H1 (cell line): ENCODE measurements around the gene MDFI. TPM values are rescaled to one million over a fixed set of nuclear protein-coding genes. Genes with fewer than 3 reads are reported as not detected.

ENCODE experiments used
- CTCF ChIA-PET: fragments of 300-600 bp; sonication (Branson Sonifier 250); formaldehyde crosslinking; loops from one replicate; lab custom pipeline; 2021; ENCODE audit not compliant: partially characterized antibody; lab: Charles Lee
- POLR2A ChIA-PET: fragments of 300-600 bp; sonication (Branson Sonifier 250); formaldehyde crosslinking; loops from one replicate; lab custom pipeline; 2021; ENCODE audit warnings: inconsistent platforms; ENCODE audit not compliant: partially characterized antibody; lab: Charles Lee
- DNase-seq, 2 experiments: peaks; one replicate each; pipeline versions ENCODE4 v3.0.0 to v3.0.0-alpha.2; 2010 to 2022; ENCODE audit warnings: low spot score in 2 of 2, low read depth in 1 of 2, mixed read lengths in 1 of 2
- FAIRE-seq: peaks from 2 replicates; lab custom pipeline; 2011; peaks lifted over from hg19 to GRCh38; lab: Jason Lieb, UNC
- H2AFZ ChIP-seq: 2 replicates; pipeline ENCODE4 v1.8.1; 2012; ENCODE audit warnings: low read length, inconsistent platforms
- H2AK5ac ChIP-seq: 2 replicates; pipeline ENCODE4 v1.6.1; 2013; ENCODE audit warnings: low read depth, low read length
- H2BK120ac ChIP-seq: replicated peaks from 2 replicates; pipeline ENCODE3; 2013; ENCODE audit warnings: low read depth, low read length, inconsistent platforms
- H2BK12ac ChIP-seq: 2 replicates; pipeline ENCODE4 v1.6.1; 2013; ENCODE audit warnings: low read depth, low read length
- H2BK15ac ChIP-seq: 2 replicates; pipeline ENCODE4 v1.6.1; 2013; ENCODE audit warnings: low read length
- H2BK20ac ChIP-seq: 2 replicates; pipeline ENCODE4 v1.6.1; 2013; ENCODE audit warnings: low read length
- H2BK5ac ChIP-seq: 2 replicates; pipeline ENCODE4 v1.6.1; 2013; ENCODE audit warnings: low read depth, low read length
- H3K14ac ChIP-seq: 2 replicates; pipeline ENCODE4 v1.6.1; 2013; ENCODE audit warnings: inconsistent platforms; ENCODE audit not compliant: insufficient read length
- H3K18ac ChIP-seq: 2 replicates; pipeline ENCODE4 v1.6.1; 2013; ENCODE audit warnings: low read length; ENCODE audit errors: extremely low read depth
- H3K23ac ChIP-seq: 2 replicates; pipeline ENCODE4 v1.6.1; 2013; ENCODE audit warnings: inconsistent platforms; ENCODE audit not compliant: insufficient read length
- H3K23me2 ChIP-seq: 2 replicates; pipeline ENCODE4 v1.6.1; 2013; ENCODE audit warnings: low read depth, low read length
- H3K27ac ChIP-seq: 2 replicates; pipeline ENCODE4 v1.6.1; 2011; ENCODE audit warnings: low read depth, low read length, inconsistent platforms
- H3K27me3 ChIP-seq, 4 experiments: replicated peaks in 1 of 4; 1 replicate in 1 of 4; 2 replicates in 3 of 4; pipeline versions ENCODE4 v1.6.1 to v1.8.1; 2011 to 2013; ENCODE audit warnings: low read length in 3 of 4, mild to moderate bottlenecking in 3 of 4, inconsistent platforms in 2 of 4, mixed read lengths in 2 of 4, moderate library complexity in 1 of 4; ENCODE audit not compliant: control insufficient read depth in 3 of 4, insufficient read depth in 3 of 4; ENCODE audit errors: extremely low read depth in 1 of 4
- H3K36me3 ChIP-seq, 4 experiments: 2 replicates each; pipeline versions ENCODE4 v1.6.1 to v1.8.1; 2011 to 2013; ENCODE audit warnings: mild to moderate bottlenecking in 4 of 4, low read length in 3 of 4, moderate library complexity in 2 of 4, control low read depth in 1 of 4, inconsistent platforms in 1 of 4; ENCODE audit not compliant: insufficient read depth in 4 of 4, control insufficient read depth in 2 of 4
- H3K4ac ChIP-seq: replicated peaks from 2 replicates; pipeline ENCODE3; 2013; ENCODE audit warnings: low read length, low read depth, mixed read lengths, inconsistent platforms; ENCODE audit not compliant: insufficient read length
- H3K4me1 ChIP-seq, 4 experiments: replicated peaks in 1 of 4; 1 replicate in 1 of 4; 2 replicates in 3 of 4; pipeline versions ENCODE4 v1.6.1 to v1.8.1; 2011 to 2013; ENCODE audit warnings: low read length in 3 of 4, inconsistent platforms in 2 of 4, mixed read lengths in 1 of 4; ENCODE audit not compliant: insufficient read depth in 4 of 4, control insufficient read depth in 3 of 4
- H3K4me2 ChIP-seq, 2 experiments: 2 replicates each; pipeline versions ENCODE4 v1.6.1 to v1.8.1; 2011 to 2013; ENCODE audit warnings: low read depth in 2 of 2, low read length in 2 of 2, control low read depth in 1 of 2, inconsistent platforms in 1 of 2, mild to moderate bottlenecking in 1 of 2; ENCODE audit not compliant: insufficient read depth in 1 of 2
- H3K4me3 ChIP-seq, 4 experiments: fragments of 200-600, 300-600 bp in 1 of 4; sonication (generic), shearing (Covaris generic), sonication (Bioruptor Twin) in 1 of 4; 2 replicates each; pipeline versions ENCODE4 v1.5.1 to v1.8.1; 2011 to 2016; ENCODE audit warnings: low read length in 4 of 4, low read depth in 3 of 4, control low read depth in 2 of 4, inconsistent platforms in 2 of 4, mild to moderate bottlenecking in 2 of 4, mixed read lengths in 1 of 4, moderate library complexity in 1 of 4; ENCODE audit not compliant: insufficient read depth in 2 of 4; ENCODE audit errors: extremely low read depth in 1 of 4
- H3K56ac ChIP-seq: replicated peaks from 2 replicates; pipeline ENCODE3; 2013; ENCODE audit warnings: low read depth, mild to moderate bottlenecking, mixed read lengths, low read length, inconsistent platforms; ENCODE audit not compliant: insufficient read length
- H3K79me1 ChIP-seq: 2 replicates; pipeline ENCODE4 v1.6.1; 2013; ENCODE audit warnings: low read depth, low read length, control low read depth
- H3K79me2 ChIP-seq, 2 experiments: 2 replicates each; pipeline versions ENCODE4 v1.6.1 to v1.8.1; 2012 to 2013; ENCODE audit warnings: low read length in 2 of 2, mild to moderate bottlenecking in 2 of 2, inconsistent platforms in 1 of 2; ENCODE audit not compliant: insufficient read depth in 2 of 2, control insufficient read depth in 1 of 2
- H3K9ac ChIP-seq, 4 experiments: replicated peaks in 1 of 4; 1 replicate in 1 of 4; 2 replicates in 3 of 4; pipeline versions ENCODE4 v1.6.1 to v1.8.1; 2011 to 2013; ENCODE audit warnings: low read depth in 3 of 4, low read length in 3 of 4, control low read depth in 2 of 4, mild to moderate bottlenecking in 2 of 4, moderate library complexity in 2 of 4, inconsistent platforms in 1 of 4; ENCODE audit errors: extremely low read depth in 1 of 4
- H3K9me3 ChIP-seq, 2 experiments: 2 replicates each; pipeline versions ENCODE4 v1.6.1 to v1.8.1; 2012 to 2013; ENCODE audit warnings: mild to moderate bottlenecking in 2 of 2, moderate library complexity in 2 of 2, control low read depth in 1 of 2, inconsistent platforms in 1 of 2, low read depth in 1 of 2, low read length in 1 of 2, mixed read lengths in 1 of 2; ENCODE audit not compliant: insufficient read depth in 2 of 2
- H4K20me1 ChIP-seq, 2 experiments: replicated peaks in 1 of 2; 2 replicates each; pipeline versions ENCODE3 to v1.8.1; 2011 to 2013; ENCODE audit warnings: inconsistent platforms in 2 of 2, low read length in 2 of 2, mild to moderate bottlenecking in 1 of 2; ENCODE audit not compliant: insufficient read depth in 2 of 2, control insufficient read depth in 1 of 2
- H4K5ac ChIP-seq: 2 replicates; pipeline ENCODE4 v1.6.1; 2013; ENCODE audit warnings: low read length, low read depth, mixed read lengths, inconsistent platforms; ENCODE audit not compliant: insufficient read length
- H4K8ac ChIP-seq: 2 replicates; pipeline ENCODE4 v1.8.0; 2013; ENCODE audit warnings: mild to moderate bottlenecking, moderate library complexity, low read length, inconsistent platforms; ENCODE audit not compliant: insufficient read depth; ENCODE audit errors: extremely low read depth
- H4K91ac ChIP-seq: replicated peaks from 2 replicates; pipeline ENCODE3; 2013; ENCODE audit warnings: low read length, mixed read lengths, inconsistent platforms; ENCODE audit not compliant: insufficient read length
- CREB1 ChIP-seq: IDR thresholded peaks from 2 replicates; pipeline ENCODE4 v1.6.1; 2012; ENCODE audit warnings: inconsistent platforms
- KDM1A ChIP-seq: fragments of 200-600, 300-600 bp; sonication (generic); IDR thresholded peaks from 2 replicates; pipeline ENCODE4 v1.7.1; 2016; ENCODE audit warnings: mild to moderate bottlenecking, low read length, borderline replicate concordance
- KDM4A ChIP-seq: IDR thresholded peaks from one replicate; pipeline ENCODE4 v1.7.1; 2012; ENCODE audit warnings: low read depth, mild to moderate bottlenecking, moderate library complexity, low read length, inconsistent platforms; ENCODE audit not compliant: severe bottlenecking
- POU5F1 ChIP-seq: IDR thresholded peaks from 2 replicates; pipeline ENCODE4 v1.6.1; 2011; ENCODE audit warnings: low read depth, mild to moderate bottlenecking, low read length, moderate library complexity
- SP2 ChIP-seq: IDR thresholded peaks from 2 replicates; pipeline ENCODE4 v1.6.1; 2012; ENCODE audit warnings: mild to moderate bottlenecking, low read length, inconsistent platforms
- SRF ChIP-seq: IDR thresholded peaks from 2 replicates; pipeline ENCODE4 v1.6.1; 2011; ENCODE audit warnings: mild to moderate bottlenecking, low read depth, low read length, moderate library complexity
- TAF7 ChIP-seq: optimal IDR thresholded peaks from 2 replicates; pipeline ENCODE3; 2011; ENCODE audit warnings: low read depth, mild to moderate bottlenecking, inconsistent platforms, low read length, moderate library complexity, borderline replicate concordance
- TCF12 ChIP-seq: IDR thresholded peaks from 2 replicates; pipeline ENCODE4 v1.6.1; 2011; ENCODE audit warnings: low read depth, mild to moderate bottlenecking, low read length
- TEAD4 ChIP-seq: IDR thresholded peaks from 2 replicates; pipeline ENCODE4 v1.6.1; 2012; ENCODE audit warnings: low read depth, low read length, inconsistent platforms, mixed read lengths
- WGBS, 2 experiments: shearing (Covaris generic) in 1 of 2; methylation state at CpG; one replicate each; pipeline versions ENCODE4 v1.1.6 to v1.1.7; 2013 to 2015; ENCODE audit warnings: low lambda C conversion rate in 2 of 2, mixed read lengths in 2 of 2, inconsistent platforms in 1 of 2, low coverage in 1 of 2, missing lambda C conversion rate in 1 of 2; ENCODE audit not compliant: insufficient replicate concordance in 2 of 2, insufficient coverage in 1 of 2, insufficient read length in 1 of 2; ENCODE audit errors: extremely low coverage in 1 of 2, missing lambda C conversion rate in 1 of 2; 5-methylcytosine and 5-hydroxymethylcytosine counted together
- polyA plus RNA-seq, 7 experiments: library from polyadenylated mRNA; depleted of rRNA in 3 of 7; stranded (reverse) in 5 of 7; unstranded in 2 of 7; fragments of >200 nt in 5 of 7; fragments of 200-250 nt in 2 of 7; gene quantifications; 1 replicate in 5 of 7; 2 replicates in 1 of 7; 4 replicates in 1 of 7; pipeline versions ENCODE4 v1.2.1 to v1.2.3, GENCODE V29; 2011 to 2013; ENCODE audit warnings: missing spikeins in 2 of 7, mixed read lengths in 2 of 7
- total RNA-seq: library from RNA; stranded (reverse); fragmentation: NEBNext Ultra II Directional; extraction: Animal tissue kit (Norgen Biotek cat#: 25700); gene quantifications from 2 replicates; pipeline ENCODE4 v1.2.1, GENCODE V29; 2021

Gene MDFI
- total and polyA plus RNA-seq, 2 of the 8 experiments (the other 6 are each of a cell fraction or from before 2014, with no cell fraction given) = 41.0 to 65.6 TPM

DNA sequence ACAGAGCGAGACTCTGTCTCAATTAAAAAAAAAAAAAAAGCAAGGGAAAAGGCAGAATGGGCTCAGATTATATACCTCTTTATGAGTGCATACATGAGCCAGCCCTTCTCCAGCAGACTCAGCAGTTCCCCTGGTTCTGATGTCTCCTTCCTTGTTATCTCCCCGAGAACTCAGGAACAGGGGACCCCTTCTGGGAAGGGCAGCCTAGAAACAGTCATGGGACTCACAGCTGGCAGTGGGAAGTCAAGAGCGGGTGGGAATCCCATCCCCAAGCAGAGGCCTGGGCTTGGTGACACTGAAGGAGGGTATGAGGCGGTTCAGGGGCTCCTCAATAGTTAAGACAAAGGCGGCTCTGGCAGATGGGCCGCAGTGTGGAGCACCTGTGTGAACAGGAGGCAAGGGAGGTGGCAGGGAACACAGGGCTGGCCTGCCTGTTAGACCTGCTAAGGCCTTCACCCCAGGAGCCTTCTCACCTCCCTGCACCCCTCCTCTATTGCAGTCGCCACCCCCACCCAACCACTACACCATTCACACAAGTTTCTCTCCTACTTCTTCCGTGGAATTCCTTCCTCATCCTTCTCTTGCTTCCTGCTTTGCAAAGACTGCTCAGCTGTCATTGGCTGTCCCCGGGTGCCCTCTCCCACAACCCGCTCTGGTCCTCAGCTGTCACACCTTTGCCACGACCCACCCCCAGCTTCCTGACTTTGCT lies 29.7 kb upstream of the MDFI start:
- Histone ChIP-seq H3K9me3 (peaks cover 0 to 5% of the 10 kb centered on the region in 2 experiments; a peak in 2 of 4 replicates), H4K20me1 (no peaks in the 10 kb centered on the region), H3K4me2 (no peak overlapping the region), H3K4ac (no peak overlapping the region), H4K5ac (no peak overlapping the region), H3K27ac (no peak overlapping the region), H2BK5ac (no peak overlapping the region; the same call in 1 of the 2 replicates), H3K79me1 (no peaks in the 10 kb centered on the region), H3K36me3 (no peaks in the 10 kb centered on the region), H3K9ac (no peak overlapping the region), H3K56ac (no peak overlapping the region), H2AK5ac (no peak overlapping the region), H4K91ac (no peak overlapping the region), H3K27me3 (no peaks in the 10 kb centered on the region), H2BK120ac (no peak overlapping the region), H3K14ac (no peak overlapping the region), H3K4me1 (no peaks in the 10 kb centered on the region), H2BK12ac (no peak overlapping the region), H2BK20ac (no peak overlapping the region), H2BK15ac (no peak overlapping the region), H2AFZ (no peak overlapping the region), H3K4me3 (no peak overlapping the region), H4K8ac (no peak overlapping the region; the same call in 1 of the 2 replicates), H3K23ac (no peak overlapping the region), H3K23me2 (no peaks in the 10 kb centered on the region), H3K18ac (no peak overlapping the region), H3K79me2 (no peaks in the 10 kb centered on the region)
- no peak for DNase-seq
- POLR2A ChIA-PET = no interaction called here
- TF ChIP-seq TEAD4 (no peak), TCF12 (no peak), KDM1A (no peak), SRF (no peak), SP2 (no peak), POU5F1 (no peak), TAF7 (no peak), KDM4A (no peak), CREB1 (no peak)
- FAIRE-seq = no peak
- CTCF ChIA-PET = interaction anchor here (0.8 to 18.9 kb wide), 4 partner anchors 13 to 78 kb away, joined by 3 to 299 read pairs (median 84); no protein-coding TSS in a partner anchor
- WGBS, 2 experiments = 73% methylated on average over 11 of the region's 11 CpGs; no CpG with 5 or more reads in 1 of the 2 experiments
